ENCODE data around the gene ARL3. TPM values are rescaled to one million over a fixed set of nuclear protein-coding genes. Genes with fewer than 3 reads are reported as not detected.

Gene ARL3
- total and polyA plus RNA-seq, 2 donors (not counting 1 experiment from before 2014, with no cell fraction given): 10.6 to 22.9 TPM

DNA sequence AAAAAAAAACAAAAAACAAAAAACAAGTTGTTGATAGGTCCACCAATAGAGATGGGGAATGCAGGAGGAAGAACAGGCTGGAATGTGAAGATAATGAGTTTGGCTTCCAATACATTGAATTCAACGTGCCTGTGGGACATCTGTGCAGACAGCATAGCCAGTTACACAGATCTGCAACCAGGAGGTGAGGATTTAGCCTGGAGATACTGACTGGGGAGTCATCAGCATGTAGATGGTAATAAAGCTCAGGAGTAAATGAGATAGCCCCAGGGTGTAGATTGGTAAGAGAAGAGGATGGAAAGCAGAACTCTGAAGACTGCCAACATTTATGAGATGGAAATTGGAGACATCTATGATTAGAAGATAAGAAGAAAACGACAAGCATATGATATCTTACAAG lies 74.7 kb downstream of the ARL3 start:
- no peak overlapping the region for H2AFZ ChIP-seq (ENCODE audit: low read length)
- TF ChIP-seq, protein P1, sequence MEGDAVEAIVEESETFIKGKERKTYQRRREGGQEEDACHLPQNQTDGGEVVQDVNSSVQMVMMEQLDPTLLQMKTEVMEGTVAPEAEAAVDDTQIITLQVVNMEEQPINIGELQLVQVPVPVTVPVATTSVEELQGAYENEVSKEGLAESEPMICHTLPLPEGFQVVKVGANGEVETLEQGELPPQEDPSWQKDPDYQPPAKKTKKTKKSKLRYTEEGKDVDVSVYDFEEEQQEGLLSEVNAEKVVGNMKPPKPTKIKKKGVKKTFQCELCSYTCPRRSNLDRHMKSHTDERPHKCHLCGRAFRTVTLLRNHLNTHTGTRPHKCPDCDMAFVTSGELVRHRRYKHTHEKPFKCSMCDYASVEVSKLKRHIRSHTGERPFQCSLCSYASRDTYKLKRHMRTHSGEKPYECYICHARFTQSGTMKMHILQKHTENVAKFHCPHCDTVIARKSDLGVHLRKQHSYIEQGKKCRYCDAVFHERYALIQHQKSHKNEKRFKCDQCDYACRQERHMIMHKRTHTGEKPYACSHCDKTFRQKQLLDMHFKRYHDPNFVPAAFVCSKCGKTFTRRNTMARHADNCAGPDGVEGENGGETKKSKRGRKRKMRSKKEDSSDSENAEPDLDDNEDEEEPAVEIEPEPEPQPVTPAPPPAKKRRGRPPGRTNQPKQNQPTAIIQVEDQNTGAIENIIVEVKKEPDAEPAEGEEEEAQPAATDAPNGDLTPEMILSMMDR (conservative IDR thresholded peaks at IDR 0.05 in 1 of 2, IDR thresholded peaks at IDR 0.05 in 1 of 2; ENCODE audit: low read depth in 1 of 2, low read length in 2 of 2): no peak
- TF ChIP-seq EZH2 (IDR thresholded peaks at IDR 0.05; ENCODE audit: low read length, missing control alignments): no peak
- no peak overlapping the region for H3K27ac ChIP-seq (ENCODE audit: insufficient read depth, low read length)

DNA sequence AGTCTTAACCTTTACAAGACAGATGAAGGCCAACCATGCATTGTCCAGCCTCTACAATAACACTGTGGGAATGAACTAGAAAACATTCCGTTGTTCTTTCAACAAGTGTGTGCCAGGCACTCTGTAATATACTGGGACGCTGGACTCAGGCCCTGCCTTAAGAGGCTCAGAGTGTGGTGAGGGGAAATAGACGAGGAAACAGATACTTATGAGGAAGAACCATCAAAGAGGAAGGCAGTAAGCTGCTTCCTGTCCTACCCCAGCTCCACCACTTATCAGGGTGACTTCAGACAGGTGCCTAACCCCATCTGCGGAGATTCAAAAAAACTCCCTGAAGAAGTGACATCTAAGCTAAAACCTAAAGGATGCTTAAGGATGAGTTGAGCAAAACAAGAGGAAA lies 78.8 kb downstream of the ARL3 start:
- H3K4me2 ChIP-seq (ENCODE audit: extremely low read depth, insufficient read depth, low read length): no peak overlapping the region
- no peaks in the 10 kb centered on the region for H3K79me2 ChIP-seq (ENCODE audit: control insufficient read depth, insufficient read depth, low read length)
- no peak overlapping the region for H3K4me3 ChIP-seq (replicated peaks in 1 of 4; ENCODE audit: control extremely low read depth in 1 of 4, insufficient read depth in 1 of 4, low read depth in 3 of 4, low read length in 4 of 4)
- H4K20me1 ChIP-seq (ENCODE audit: control insufficient read depth, extremely low read depth, insufficient read depth, low read length): no peaks in the 10 kb centered on the region
- peaks cover 39% of the 10 kb centered on the region for H3K4me1 ChIP-seq (ENCODE audit: control insufficient read depth, extremely low read depth, insufficient read depth, low read length)
- DNase-seq (ENCODE audit: low read depth in 2 of 2): no peak
- no peak overlapping the region for H3K9ac ChIP-seq (ENCODE audit: insufficient read depth, low read length)
- TF ChIP-seq EZH2 (IDR thresholded peaks at IDR 0.05; ENCODE audit: low read length, missing control alignments): no peak
- TF ChIP-seq, protein P1 (conservative IDR thresholded peaks at IDR 0.05 in 1 of 2, IDR thresholded peaks at IDR 0.05 in 1 of 2; ENCODE audit: low read depth in 1 of 2, low read length in 2 of 2): no peak
- H3K36me3 ChIP-seq (ENCODE audit: control insufficient read depth, insufficient read depth, low read length): peaks cover 2% of the 10 kb centered on the region
- no peak overlapping the region for H3K27ac ChIP-seq (ENCODE audit: insufficient read depth, low read length)
- H3K9me3 ChIP-seq (ENCODE audit: control insufficient read depth, insufficient read depth, low read depth, low read length): no peaks in the 10 kb centered on the region
- H3K27me3 ChIP-seq (ENCODE audit: control insufficient read depth, insufficient read depth, low read length): no peaks in the 10 kb centered on the region
- no peak overlapping the region for H2AFZ ChIP-seq (ENCODE audit: low read length)

More for the DNA sequence above, 74.7 kb downstream of the ARL3 start:
- H3K9ac ChIP-seq (ENCODE audit: insufficient read depth, low read length): no peak overlapping the region
- no peaks in the 10 kb centered on the region for H4K20me1 ChIP-seq (ENCODE audit: control insufficient read depth, extremely low read depth, insufficient read depth, low read length)
- no peak overlapping the region for H3K4me3 ChIP-seq (replicated peaks in 1 of 4; ENCODE audit: control extremely low read depth in 1 of 4, insufficient read depth in 1 of 4, low read depth in 3 of 4, low read length in 4 of 4)
- no peak overlapping the region for H3K4me2 ChIP-seq (ENCODE audit: extremely low read depth, insufficient read depth, low read length)
- DNase-seq (ENCODE audit: low read depth in 2 of 2): no peak
- H3K36me3 ChIP-seq (ENCODE audit: control insufficient read depth, insufficient read depth, low read length): no peaks in the 10 kb centered on the region
- peaks cover 4% of the 10 kb centered on the region for H3K4me1 ChIP-seq (ENCODE audit: control insufficient read depth, extremely low read depth, insufficient read depth, low read length)
- H3K79me2 ChIP-seq (ENCODE audit: control insufficient read depth, insufficient read depth, low read length): peaks cover 7% of the 10 kb centered on the region
- no peaks in the 10 kb centered on the region for H3K27me3 ChIP-seq (ENCODE audit: control insufficient read depth, insufficient read depth, low read length)
- H3K9me3 ChIP-seq (ENCODE audit: control insufficient read depth, insufficient read depth, low read depth, low read length): no peaks in the 10 kb centered on the region

DNA sequence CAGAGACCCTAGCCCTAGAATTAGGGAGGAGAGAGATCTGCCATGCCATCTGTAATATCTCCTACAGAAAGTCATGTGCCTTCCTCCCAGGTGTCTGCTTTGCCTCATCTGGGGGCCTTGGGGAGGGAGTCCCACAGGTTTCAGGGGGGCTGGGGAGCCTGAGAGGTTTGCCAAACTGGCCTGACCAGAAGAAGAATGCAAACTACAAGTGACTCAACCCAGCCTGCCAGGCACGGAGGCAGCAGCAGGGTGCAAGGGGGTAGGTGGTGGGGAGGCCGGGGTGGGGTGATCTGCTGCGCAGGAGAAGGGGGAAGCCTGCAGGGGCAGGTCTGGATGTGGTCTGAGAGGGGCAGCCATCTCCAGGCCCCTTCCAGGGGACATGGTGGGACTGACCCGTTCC lies 79.5 kb downstream of the ARL3 start:
- H3K4me2 ChIP-seq (ENCODE audit: extremely low read depth, insufficient read depth, low read length): no peak overlapping the region
- peaks cover 46% of the 10 kb centered on the region for H3K4me1 ChIP-seq (ENCODE audit: control insufficient read depth, extremely low read depth, insufficient read depth, low read length)
- no peak overlapping the region for H3K27ac ChIP-seq (ENCODE audit: insufficient read depth, low read length)

More for the DNA sequence above, 79.5 kb downstream of the ARL3 start:
- no peaks in the 10 kb centered on the region for H3K79me2 ChIP-seq (ENCODE audit: control insufficient read depth, insufficient read depth, low read length)
- no peak for TF ChIP-seq EZH2 (IDR thresholded peaks at IDR 0.05; ENCODE audit: low read length, missing control alignments)
- TF ChIP-seq, protein P1 (conservative IDR thresholded peaks at IDR 0.05 in 1 of 2, IDR thresholded peaks at IDR 0.05 in 1 of 2; ENCODE audit: low read depth in 1 of 2, low read length in 2 of 2): no peak
- H3K9ac ChIP-seq (ENCODE audit: insufficient read depth, low read length): no peak overlapping the region
- peaks cover 2% of the 10 kb centered on the region for H3K36me3 ChIP-seq (ENCODE audit: control insufficient read depth, insufficient read depth, low read length)
- no peaks in the 10 kb centered on the region for H4K20me1 ChIP-seq (ENCODE audit: control insufficient read depth, extremely low read depth, insufficient read depth, low read length)
- H3K27me3 ChIP-seq (ENCODE audit: control insufficient read depth, insufficient read depth, low read length): no peaks in the 10 kb centered on the region
- no peak for DNase-seq (ENCODE audit: low read depth in 2 of 2)
- H3K9me3 ChIP-seq (ENCODE audit: control insufficient read depth, insufficient read depth, low read depth, low read length): no peaks in the 10 kb centered on the region
- H2AFZ ChIP-seq (ENCODE audit: low read length): no peak overlapping the region
- no peak overlapping the region for H3K4me3 ChIP-seq (replicated peaks in 1 of 4; ENCODE audit: control extremely low read depth in 1 of 4, insufficient read depth in 1 of 4, low read depth in 3 of 4, low read length in 4 of 4)
